ENCODE results near the gene NFIC.
"Not testable (repeated sequence)": the region's sequence is repeated elsewhere in the genome, so short reads cannot be mapped to it uniquely, and the experiment has no call there.

NFIC gene

DNA sequence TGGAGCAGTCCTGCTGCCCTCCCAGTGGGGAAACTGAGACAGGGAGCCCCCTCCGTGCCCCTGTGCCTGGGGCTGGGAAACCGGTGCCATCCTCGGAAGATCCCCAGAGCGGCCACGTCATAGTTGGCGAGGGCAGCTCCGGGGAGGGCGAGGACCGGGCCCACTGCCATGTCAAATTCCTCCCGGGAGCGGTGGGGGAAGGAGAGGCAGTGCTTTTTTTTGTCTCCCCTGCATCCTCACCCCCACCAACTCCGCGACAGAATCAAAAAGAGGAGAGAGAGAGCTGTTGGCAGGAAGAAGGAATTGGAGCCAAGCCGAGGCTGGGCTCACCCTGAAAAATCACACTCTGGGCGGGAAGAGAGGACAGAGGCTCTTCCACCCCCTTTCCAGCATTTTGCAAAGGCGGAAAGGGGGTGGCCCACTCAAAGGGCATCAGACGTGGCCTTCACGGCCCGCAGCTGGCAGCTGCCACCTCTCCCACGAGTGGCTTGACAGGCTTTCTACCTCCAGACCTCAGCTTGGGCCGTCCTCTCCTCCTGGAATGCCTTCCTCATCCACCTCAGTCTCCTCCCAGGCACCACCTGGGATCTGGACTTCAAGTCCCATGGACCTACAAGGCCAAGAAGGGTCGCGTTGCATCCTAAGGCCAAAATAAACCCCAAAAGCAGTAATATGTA lies 19.6 kb upstream of the NFIC start:
- DNase-seq (ENCODE audit: insufficient read length, low spot score) (no peak), FAIRE-seq (no peak)

GRCh38 chr19:3348042-3348441 lies 18.3 kb upstream of the NFIC start:
- FAIRE-seq (no peak), DNase-seq (ENCODE audit: insufficient read length, low spot score) (no peak)
- TF ChIP-seq POLR2AphosphoS5 (IDR thresholded peaks at IDR 0.05; ENCODE audit: low read depth, low read length) (no peak), POU2F2 (IDR thresholded peaks at IDR 0.05; ENCODE audit: low read depth, low read length) (no peak), TAF1 (IDR thresholded peaks at IDR 0.05; ENCODE audit: low read depth, low read length) (no peak), SPI1 (IDR thresholded peaks at IDR 0.05; ENCODE audit: low read depth, low read length) (no peak), PAX5 (IDR thresholded peaks at IDR 0.05; ENCODE audit: insufficient read depth, low read length, severe bottlenecking) (no peak), POLR2A (IDR thresholded peaks at IDR 0.05; ENCODE audit: low read depth, low read length) (no peak)

More for the DNA sequence above, 19.6 kb upstream of the NFIC start:
- no peak for TF ChIP-seq POU2F2 (IDR thresholded peaks at IDR 0.05; ENCODE audit: low read depth, low read length)
- no peak for TF ChIP-seq TAF1 (IDR thresholded peaks at IDR 0.05; ENCODE audit: low read depth, low read length)
- no peak for TF ChIP-seq POLR2A (IDR thresholded peaks at IDR 0.05; ENCODE audit: low read depth, low read length)
- no peak for TF ChIP-seq SPI1 (IDR thresholded peaks at IDR 0.05; ENCODE audit: low read depth, low read length)
- no peak for TF ChIP-seq PAX5 (IDR thresholded peaks at IDR 0.05; ENCODE audit: insufficient read depth, low read length, severe bottlenecking)
- TF ChIP-seq POLR2AphosphoS5 (IDR thresholded peaks at IDR 0.05; ENCODE audit: low read depth, low read length) = no peak

DNA sequence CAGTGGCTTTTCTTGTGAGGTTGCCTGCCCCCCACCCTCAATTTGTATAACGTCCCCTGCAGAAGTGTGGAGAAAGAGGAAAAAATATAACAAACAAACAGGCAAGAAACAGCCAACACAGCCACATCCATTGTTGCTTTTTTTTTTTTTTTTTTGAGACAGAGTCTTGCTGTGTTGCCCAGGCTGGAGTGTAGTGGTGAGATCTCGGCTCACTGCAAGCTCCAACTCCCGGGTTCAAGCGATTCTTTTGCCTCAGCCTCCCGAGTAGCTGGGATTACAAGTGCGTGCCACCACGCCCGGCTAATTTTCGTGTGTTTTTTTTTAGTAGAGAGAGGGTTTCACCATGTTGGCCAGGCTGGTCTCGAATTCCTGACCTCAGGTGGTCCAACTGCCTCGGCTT lies 17.9 kb upstream of the NFIC start:
- DNase-seq (ENCODE audit: insufficient read length, low spot score); FAIRE-seq: not testable (repeated sequence)

GRCh38 chr19:3350014-3350663 lies 16.2 kb upstream of the NFIC start:
- no peak for DNase-seq (ENCODE audit: insufficient read length, low spot score)
- no peak for TF ChIP-seq SPI1 (IDR thresholded peaks at IDR 0.05; ENCODE audit: low read depth, low read length)
- TF ChIP-seq POLR2AphosphoS5 (IDR thresholded peaks at IDR 0.05; ENCODE audit: low read depth, low read length) = no peak

DNA sequence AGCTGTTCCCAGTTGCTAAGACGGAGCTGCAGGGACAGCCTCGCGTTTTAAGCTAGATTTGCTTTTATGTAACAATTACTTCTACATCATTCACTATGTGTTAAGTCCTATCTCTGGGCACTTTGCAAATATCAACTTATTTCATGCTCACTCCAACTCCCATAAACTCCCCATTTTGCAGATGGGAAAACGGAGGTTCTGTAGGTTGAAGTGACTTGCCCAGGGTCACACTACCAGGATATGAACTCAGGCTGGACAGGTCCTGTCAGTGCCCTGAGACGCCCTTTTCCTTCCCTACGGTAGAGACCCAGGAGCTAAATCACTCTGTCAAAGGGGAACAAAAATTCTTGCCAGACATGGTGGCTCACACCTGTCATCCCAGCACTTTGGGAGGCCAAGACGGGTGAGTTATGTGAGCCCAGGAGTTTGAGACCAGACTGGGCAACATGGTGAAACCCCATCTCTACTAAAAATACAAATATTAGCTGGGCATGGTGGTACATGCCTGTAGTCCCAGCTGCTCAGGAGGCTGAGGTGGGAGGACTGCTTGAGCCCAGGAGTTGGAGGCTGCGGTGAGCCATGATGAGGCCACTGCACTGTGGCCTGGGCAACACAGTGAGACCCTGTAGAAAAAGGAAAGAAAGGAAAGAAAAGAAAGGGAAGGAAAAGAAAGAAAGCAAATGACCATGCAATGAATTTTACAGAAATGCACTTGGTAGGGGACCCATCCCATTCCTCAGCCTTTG lies 14.5 kb upstream of the NFIC start:
- TF ChIP-seq TAF1 (IDR thresholded peaks at IDR 0.05; ENCODE audit: low read depth, low read length) (no peak), POLR2AphosphoS5 (IDR thresholded peaks at IDR 0.05; ENCODE audit: low read depth, low read length) (no peak), POLR2A (IDR thresholded peaks at IDR 0.05; ENCODE audit: low read depth, low read length) (no peak), PAX5 (IDR thresholded peaks at IDR 0.05; ENCODE audit: insufficient read depth, low read length, severe bottlenecking) (no peak), POU2F2 (IDR thresholded peaks at IDR 0.05; ENCODE audit: low read depth, low read length) (no peak), SPI1 (IDR thresholded peaks at IDR 0.05; ENCODE audit: low read depth, low read length) (no peak)
- FAIRE-seq = no peak

More at GRCh38 chr19:3350014-3350663, 16.2 kb upstream of the NFIC start:
- FAIRE-seq = no peak

GRCh38 chr19:3353493-3353892 lies 12.9 kb upstream of the NFIC start:
- no peak for TF ChIP-seq SPI1 (IDR thresholded peaks at IDR 0.05; ENCODE audit: low read depth, low read length)
- no peak for TF ChIP-seq TAF1 (IDR thresholded peaks at IDR 0.05; ENCODE audit: low read depth, low read length)
- TF ChIP-seq POLR2A (IDR thresholded peaks at IDR 0.05; ENCODE audit: low read depth, low read length) = no peak
- TF ChIP-seq PAX5 (IDR thresholded peaks at IDR 0.05; ENCODE audit: insufficient read depth, low read length, severe bottlenecking) = no peak
- no peak for TF ChIP-seq POLR2AphosphoS5 (IDR thresholded peaks at IDR 0.05; ENCODE audit: low read depth, low read length)
- no peak for TF ChIP-seq POU2F2 (IDR thresholded peaks at IDR 0.05; ENCODE audit: low read depth, low read length)
- no peak for DNase-seq (ENCODE audit: insufficient read length, low spot score)
- no peak for FAIRE-seq

More for the DNA sequence above, 14.5 kb upstream of the NFIC start:
- DNase-seq (ENCODE audit: insufficient read length, low spot score) = no peak

GRCh38 chr19:3356805-3357204 lies 9.6 kb upstream of the NFIC start:
- FAIRE-seq (no peak), DNase-seq (ENCODE audit: insufficient read length, low spot score) (no peak)
- TF ChIP-seq POU2F2 (IDR thresholded peaks at IDR 0.05; ENCODE audit: low read depth, low read length) = no peak
- TF ChIP-seq SPI1 (IDR thresholded peaks at IDR 0.05; ENCODE audit: low read depth, low read length) = no peak
- TF ChIP-seq POLR2AphosphoS5 (IDR thresholded peaks at IDR 0.05; ENCODE audit: low read depth, low read length) = no peak
- TF ChIP-seq TAF1 (IDR thresholded peaks at IDR 0.05; ENCODE audit: low read depth, low read length) = no peak
- TF ChIP-seq POLR2A (IDR thresholded peaks at IDR 0.05; ENCODE audit: low read depth, low read length) = no peak
- TF ChIP-seq PAX5 (IDR thresholded peaks at IDR 0.05; ENCODE audit: insufficient read depth, low read length, severe bottlenecking) = no peak

GRCh38 chr19:3357271-3357991 lies 9.0 kb upstream of the NFIC start:
- TF ChIP-seq PAX5 (IDR thresholded peaks at IDR 0.05; ENCODE audit: insufficient read depth, low read length, severe bottlenecking) (no peak), SPI1 (IDR thresholded peaks at IDR 0.05; ENCODE audit: low read depth, low read length) (no peak), POLR2A (IDR thresholded peaks at IDR 0.05; ENCODE audit: low read depth, low read length) (no peak), POU2F2 (IDR thresholded peaks at IDR 0.05; ENCODE audit: low read depth, low read length) (no peak), TAF1 (IDR thresholded peaks at IDR 0.05; ENCODE audit: low read depth, low read length) (no peak), POLR2AphosphoS5 (IDR thresholded peaks at IDR 0.05; ENCODE audit: low read depth, low read length) (no peak)
- no peak for DNase-seq (ENCODE audit: insufficient read length, low spot score)
- peak; percentile 41 for FAIRE-seq

GRCh38 chr19:3357992-3358688 lies 8.2 kb upstream of the NFIC start:
- TF ChIP-seq POLR2AphosphoS5 (IDR thresholded peaks at IDR 0.05; ENCODE audit: low read depth, low read length) = no peak
- TF ChIP-seq PAX5 (IDR thresholded peaks at IDR 0.05; ENCODE audit: insufficient read depth, low read length, severe bottlenecking) = no peak
- no peak for DNase-seq (ENCODE audit: insufficient read length, low spot score)
- no peak for FAIRE-seq

All from GM12891 (cell line).